Bronchial epithelial cell (primary cell): ENCODE results near the gene MMP24. TPM values are rescaled to one million over a fixed set of nuclear protein-coding genes. Genes with fewer than 3 reads are reported as not detected.
"Not testable (repeated sequence)": the region's sequence is repeated elsewhere in the genome, so short reads cannot be mapped to it uniquely, and the experiment has no call there.

Experiments
- DNase-seq: peaks from one replicate; pipeline ENCODE4 v3.0.0-alpha.2; 2010; ENCODE audit warnings: low read depth
- FAIRE-seq: peaks from 2 replicates; lab custom pipeline; 2011; peaks lifted over from hg19 to GRCh38; lab: Jason Lieb, UNC
- H3K27me3 ChIP-seq: 2 replicates; pipeline ENCODE4 v1.5.1; 2011; ENCODE audit warnings: low read length; ENCODE audit not compliant: control insufficient read depth, insufficient read depth
- H3K36me3 ChIP-seq: 2 replicates; pipeline ENCODE4 v1.5.1; 2011; ENCODE audit warnings: low read length; ENCODE audit not compliant: control insufficient read depth, insufficient read depth
- H3K4me3 ChIP-seq: 2 replicates; pipeline ENCODE4 v1.5.1; 2011; ENCODE audit warnings: mild to moderate bottlenecking, low read depth, low read length, control low read depth
- total RNA-seq: library from RNA; depleted of rRNA; stranded (reverse); fragments of >200 nt; gene quantifications from 2 replicates; pipeline ENCODE4 v1.2.1, GENCODE V29; 2014
- TF ChIP-seq, protein P1 (sequence below): IDR thresholded peaks from 2 replicates; pipeline ENCODE4 v1.5.1; 2011; ENCODE audit warnings: mild to moderate bottlenecking, moderate library complexity, low read length, control low read depth, inconsistent platforms; ENCODE audit not compliant: insufficient read depth, severe bottlenecking

The MMP24 gene
- total RNA-seq, 1 donor from 2014 or later: not detected

- peak; percentile 77 for DNase-seq
- FAIRE-seq: no peak
- H3K27me3 ChIP-seq: no peaks in the 10 kb centered on the region
- H3K36me3 ChIP-seq: peaks cover under 1% of the 10 kb centered on the region
- H3K4me3 ChIP-seq: no peak overlapping the region
- TF ChIP-seq, protein P1, sequence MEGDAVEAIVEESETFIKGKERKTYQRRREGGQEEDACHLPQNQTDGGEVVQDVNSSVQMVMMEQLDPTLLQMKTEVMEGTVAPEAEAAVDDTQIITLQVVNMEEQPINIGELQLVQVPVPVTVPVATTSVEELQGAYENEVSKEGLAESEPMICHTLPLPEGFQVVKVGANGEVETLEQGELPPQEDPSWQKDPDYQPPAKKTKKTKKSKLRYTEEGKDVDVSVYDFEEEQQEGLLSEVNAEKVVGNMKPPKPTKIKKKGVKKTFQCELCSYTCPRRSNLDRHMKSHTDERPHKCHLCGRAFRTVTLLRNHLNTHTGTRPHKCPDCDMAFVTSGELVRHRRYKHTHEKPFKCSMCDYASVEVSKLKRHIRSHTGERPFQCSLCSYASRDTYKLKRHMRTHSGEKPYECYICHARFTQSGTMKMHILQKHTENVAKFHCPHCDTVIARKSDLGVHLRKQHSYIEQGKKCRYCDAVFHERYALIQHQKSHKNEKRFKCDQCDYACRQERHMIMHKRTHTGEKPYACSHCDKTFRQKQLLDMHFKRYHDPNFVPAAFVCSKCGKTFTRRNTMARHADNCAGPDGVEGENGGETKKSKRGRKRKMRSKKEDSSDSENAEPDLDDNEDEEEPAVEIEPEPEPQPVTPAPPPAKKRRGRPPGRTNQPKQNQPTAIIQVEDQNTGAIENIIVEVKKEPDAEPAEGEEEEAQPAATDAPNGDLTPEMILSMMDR: no peak
Observed at GRCh38 chr20:35311409-35311808, 84.9 kb downstream of the MMP24 start.

DNA sequence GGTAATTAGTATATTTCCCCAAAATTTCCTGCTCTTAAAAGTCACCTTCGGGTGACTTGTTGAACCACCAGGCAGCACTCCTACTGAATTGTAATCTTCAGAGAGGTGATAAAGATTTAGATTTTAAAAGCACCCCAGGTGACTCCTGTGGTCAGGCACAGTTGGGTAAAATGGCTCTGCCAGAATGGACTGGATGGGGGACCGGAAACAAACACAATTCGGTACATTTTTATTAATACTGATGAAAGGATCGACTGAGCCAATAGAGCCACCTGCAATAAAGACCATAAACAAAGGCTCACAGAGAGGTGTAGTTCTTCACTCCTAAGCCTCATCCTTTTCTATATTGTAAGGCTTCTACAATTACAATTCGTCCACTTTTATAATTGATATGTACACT lies 85.3 kb downstream of the MMP24 start:
- TF ChIP-seq, protein P1: no peak
- FAIRE-seq: no peak
- Histone ChIP-seq H3K36me3 (no peaks in the 10 kb centered on the region), H3K4me3 (no peak overlapping the region), H3K27me3 (no peaks in the 10 kb centered on the region)
- DNase-seq: no peak

GRCh38 chr20:35312318-35312717 lies 85.8 kb downstream of the MMP24 start:
- FAIRE-seq (peak; percentile 36), DNase-seq (peak; percentile 88)
- H3K27me3 ChIP-seq: no peaks in the 10 kb centered on the region
- no peak overlapping the region for H3K4me3 ChIP-seq
- TF ChIP-seq, protein P1: no peak
- no peaks in the 10 kb centered on the region for H3K36me3 ChIP-seq

GRCh38 chr20:35314816-35315631 lies 88.5 kb downstream of the MMP24 start:
- no peaks in the 10 kb centered on the region for H3K36me3 ChIP-seq
- TF ChIP-seq, protein P1: no peak
- no peaks in the 10 kb centered on the region for H3K27me3 ChIP-seq
- FAIRE-seq: no peak
- H3K4me3 ChIP-seq: no peak overlapping the region
- DNase-seq: no peak

DNA sequence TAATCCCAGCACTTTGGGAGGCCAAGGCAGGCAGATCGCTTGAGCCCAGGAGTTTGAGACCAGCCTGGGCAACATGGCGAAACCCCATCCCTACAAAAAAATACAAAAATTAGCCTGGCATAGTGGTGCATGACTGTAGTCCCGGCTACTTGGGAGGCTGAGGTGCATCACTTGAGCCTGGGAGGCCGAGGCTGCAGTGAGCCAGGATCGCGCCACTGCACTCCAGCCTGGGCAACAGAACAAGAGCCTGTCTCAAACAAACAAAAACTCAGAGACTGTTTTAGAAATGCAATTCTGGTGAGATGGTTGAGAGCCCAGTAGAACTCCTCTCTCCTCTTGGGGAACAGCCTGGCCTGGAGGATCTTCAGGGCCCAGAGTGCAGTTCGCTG lies 89.1 kb downstream of the MMP24 start:
- not testable (repeated sequence) for H3K4me3 ChIP-seq, H3K36me3 ChIP-seq, H3K27me3 ChIP-seq, FAIRE-seq, DNase-seq

DNA sequence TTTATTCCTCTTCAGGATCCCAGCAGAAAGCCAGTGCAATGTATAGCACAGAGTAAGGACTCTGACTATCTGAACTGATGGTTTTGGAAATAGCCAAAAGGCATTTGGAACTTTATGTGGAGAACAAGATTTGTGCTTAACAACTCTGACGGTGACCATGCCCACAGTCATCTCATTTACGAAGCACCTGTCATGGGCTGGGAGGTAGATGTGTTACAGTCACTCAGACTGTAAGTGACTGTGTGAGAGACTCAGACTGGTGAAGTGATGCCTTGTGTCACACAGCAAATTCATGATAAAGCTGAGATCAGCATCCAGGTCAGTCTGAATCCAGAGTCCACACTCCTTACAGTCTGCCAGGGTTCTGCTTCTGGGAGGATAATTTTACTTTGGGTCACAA lies 89.6 kb downstream of the MMP24 start:
- FAIRE-seq (no peak), DNase-seq (no peak)
- no peak overlapping the region for H3K4me3 ChIP-seq
- no peaks in the 10 kb centered on the region for H3K36me3 ChIP-seq
- TF ChIP-seq, protein P1: no peak
- no peaks in the 10 kb centered on the region for H3K27me3 ChIP-seq
